Measurements from ENCODE around the gene PPP1R10. TPM values are rescaled to one million over a fixed set of nuclear protein-coding genes. Genes with fewer than 3 reads are reported as not detected.

PPP1R10 gene
- total RNA-seq, 3 donors from 2014 or later = 68.5 to 80.3 (median 79.2) TPM

DNA sequence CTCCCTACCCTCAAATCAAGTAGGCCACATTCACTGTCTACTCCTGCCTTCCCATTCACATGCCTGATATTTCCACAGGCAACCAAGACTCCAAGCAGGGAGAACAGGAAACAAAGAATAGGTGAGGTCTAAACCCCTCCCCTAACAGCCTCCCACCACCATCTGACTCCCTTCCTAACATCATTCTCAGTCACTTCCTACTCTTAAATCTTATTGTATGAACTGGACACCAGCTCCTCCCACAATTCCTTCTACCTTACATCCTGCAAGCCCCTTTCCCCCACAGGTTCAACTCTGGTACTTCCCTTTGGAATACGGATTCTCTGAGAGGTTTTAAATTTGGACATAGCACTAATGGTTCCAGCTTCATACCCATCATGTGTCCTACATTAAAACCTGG, 28.9 kb upstream of the PPP1R10 start:
- TF ChIP-seq, protein P1, sequence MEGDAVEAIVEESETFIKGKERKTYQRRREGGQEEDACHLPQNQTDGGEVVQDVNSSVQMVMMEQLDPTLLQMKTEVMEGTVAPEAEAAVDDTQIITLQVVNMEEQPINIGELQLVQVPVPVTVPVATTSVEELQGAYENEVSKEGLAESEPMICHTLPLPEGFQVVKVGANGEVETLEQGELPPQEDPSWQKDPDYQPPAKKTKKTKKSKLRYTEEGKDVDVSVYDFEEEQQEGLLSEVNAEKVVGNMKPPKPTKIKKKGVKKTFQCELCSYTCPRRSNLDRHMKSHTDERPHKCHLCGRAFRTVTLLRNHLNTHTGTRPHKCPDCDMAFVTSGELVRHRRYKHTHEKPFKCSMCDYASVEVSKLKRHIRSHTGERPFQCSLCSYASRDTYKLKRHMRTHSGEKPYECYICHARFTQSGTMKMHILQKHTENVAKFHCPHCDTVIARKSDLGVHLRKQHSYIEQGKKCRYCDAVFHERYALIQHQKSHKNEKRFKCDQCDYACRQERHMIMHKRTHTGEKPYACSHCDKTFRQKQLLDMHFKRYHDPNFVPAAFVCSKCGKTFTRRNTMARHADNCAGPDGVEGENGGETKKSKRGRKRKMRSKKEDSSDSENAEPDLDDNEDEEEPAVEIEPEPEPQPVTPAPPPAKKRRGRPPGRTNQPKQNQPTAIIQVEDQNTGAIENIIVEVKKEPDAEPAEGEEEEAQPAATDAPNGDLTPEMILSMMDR (IDR thresholded peaks at IDR 0.05) = no peak
- ATAC-seq (no peak), DNase-seq (no peak)
- intact Hi-C loops (cut with DNase I, micrococcal nuclease) = no loop called here
- Histone ChIP-seq H3K4me3 (no peak overlapping the region), H3K36me3 (ENCODE audit: low read depth) (no peaks in the 10 kb centered on the region), H3K4me1 (ENCODE audit: low read depth) (peaks cover 13% of the 10 kb centered on the region), H3K9me3 (no peaks in the 10 kb centered on the region)

DNA sequence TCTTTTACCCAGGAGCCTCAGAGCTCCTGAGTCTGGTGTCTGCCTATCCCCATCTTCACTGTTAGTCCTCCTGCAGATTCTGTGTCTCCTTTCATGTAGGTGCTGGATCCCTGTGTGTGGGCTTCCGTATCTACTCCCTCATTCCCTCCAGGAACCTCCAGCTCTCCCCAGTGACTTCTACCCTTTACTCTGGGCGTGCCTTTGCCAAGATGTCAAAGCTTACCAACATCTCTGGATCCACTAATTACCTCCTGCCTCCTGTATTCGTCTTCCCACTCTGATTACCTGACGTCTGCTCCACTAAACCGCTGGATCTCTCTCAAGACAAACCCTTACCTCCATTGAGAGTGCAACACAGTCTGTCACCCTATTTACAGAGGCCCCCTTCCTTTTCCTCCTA, 27.7 kb upstream of the PPP1R10 start:
- H3K9me3 ChIP-seq = no peaks in the 10 kb centered on the region
- no peak for ATAC-seq
- intact Hi-C loops (cut with DNase I, micrococcal nuclease) = no loop called here
- peaks cover 13% of the 10 kb centered on the region for H3K4me1 ChIP-seq (ENCODE audit: low read depth)
- DNase-seq = no peak
- H3K36me3 ChIP-seq (ENCODE audit: low read depth) = no peaks in the 10 kb centered on the region
- TF ChIP-seq, protein P1 (IDR thresholded peaks at IDR 0.05) = no peak
- H3K4me3 ChIP-seq = no peak overlapping the region

DNA sequence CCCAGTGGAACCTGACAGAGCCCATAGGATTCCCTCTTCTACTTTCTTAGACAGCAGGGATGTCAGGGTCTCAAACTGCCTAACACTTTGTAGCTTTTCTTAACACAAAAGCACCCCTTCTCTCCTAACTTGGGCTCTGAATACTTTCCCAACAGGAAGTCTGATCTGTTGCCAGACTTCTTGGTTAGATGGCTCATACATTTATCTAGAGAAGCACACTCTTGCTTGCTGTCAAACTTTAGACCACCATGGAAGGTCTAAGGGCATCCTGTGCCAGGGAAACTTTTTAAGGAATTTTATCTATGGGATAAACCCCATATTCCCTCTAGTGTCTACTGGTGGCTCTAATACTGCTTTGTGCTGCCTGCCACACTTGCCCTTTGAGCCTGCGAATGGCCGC, 26.6 kb upstream of the PPP1R10 start:
- H3K4me1 ChIP-seq (ENCODE audit: low read depth) = peaks cover 17% of the 10 kb centered on the region
- intact Hi-C loops (cut with DNase I, micrococcal nuclease) = no loop called here
- ATAC-seq = no peak
- H3K36me3 ChIP-seq (ENCODE audit: low read depth) = no peaks in the 10 kb centered on the region
- no peaks in the 10 kb centered on the region for H3K9me3 ChIP-seq
- TF ChIP-seq, protein P1 (IDR thresholded peaks at IDR 0.05) = no peak
- no peak overlapping the region for H3K4me3 ChIP-seq
- no peak for DNase-seq

DNA sequence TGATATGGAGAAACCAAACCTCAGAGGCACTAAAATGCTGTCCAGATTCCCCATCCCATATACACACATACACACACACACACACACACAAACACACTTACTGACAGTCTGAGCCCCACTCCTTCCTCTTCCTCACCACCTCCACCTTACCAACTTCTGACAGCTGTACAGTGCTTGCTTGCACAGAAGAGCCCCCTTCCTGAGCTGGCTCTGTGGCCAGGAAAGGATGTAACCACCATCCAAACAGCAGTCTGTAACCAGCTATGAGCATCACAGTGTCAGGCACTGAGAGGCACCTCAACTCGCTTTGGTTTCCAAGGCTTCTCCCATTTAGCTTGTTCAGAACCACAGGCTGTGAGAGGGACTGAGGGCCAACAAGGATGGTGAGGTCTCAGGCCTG, 24.0 kb upstream of the PPP1R10 start:
- intact Hi-C loops (cut with DNase I, micrococcal nuclease) = no loop called here
- DNase-seq = no peak
- no peak for ATAC-seq
- Histone ChIP-seq H3K9me3 (no peaks in the 10 kb centered on the region), H3K36me3 (ENCODE audit: low read depth) (no peaks in the 10 kb centered on the region), H3K4me3 (no peak overlapping the region), H3K4me1 (ENCODE audit: low read depth) (peaks cover 9% of the 10 kb centered on the region)
- TF ChIP-seq, protein P1 (IDR thresholded peaks at IDR 0.05) = no peak

DNA sequence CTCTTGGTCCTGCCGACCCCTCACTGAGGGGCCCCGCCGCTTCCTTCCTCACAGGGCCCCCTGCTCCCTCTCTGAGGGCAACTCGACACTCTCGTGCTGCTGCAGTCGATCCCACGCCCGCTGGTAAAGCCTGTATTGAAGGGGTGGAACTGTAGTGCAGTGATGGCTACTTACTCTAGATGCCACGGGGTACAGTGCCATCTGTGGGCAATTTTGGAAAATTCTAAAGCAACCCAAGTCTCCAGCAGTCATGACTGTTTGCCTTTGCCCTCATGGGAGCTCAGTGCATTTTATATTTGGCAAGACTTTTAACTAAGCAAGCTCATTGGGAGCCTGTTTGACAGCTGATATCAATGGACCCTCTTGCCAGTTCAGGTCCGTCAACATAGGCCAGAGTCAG, 23.4 kb upstream of the PPP1R10 start:
- ATAC-seq = peak; percentile 13
- no peaks in the 10 kb centered on the region for H3K9me3 ChIP-seq
- H3K4me3 ChIP-seq = no peak overlapping the region
- TF ChIP-seq, protein P1 (IDR thresholded peaks at IDR 0.05) = no peak
- H3K4me1 ChIP-seq (ENCODE audit: low read depth) = peaks cover 7% of the 10 kb centered on the region
- H3K36me3 ChIP-seq (ENCODE audit: low read depth) = no peaks in the 10 kb centered on the region
- no peak for DNase-seq
- intact Hi-C loops (cut with DNase I, micrococcal nuclease) = no loop called here

DNA sequence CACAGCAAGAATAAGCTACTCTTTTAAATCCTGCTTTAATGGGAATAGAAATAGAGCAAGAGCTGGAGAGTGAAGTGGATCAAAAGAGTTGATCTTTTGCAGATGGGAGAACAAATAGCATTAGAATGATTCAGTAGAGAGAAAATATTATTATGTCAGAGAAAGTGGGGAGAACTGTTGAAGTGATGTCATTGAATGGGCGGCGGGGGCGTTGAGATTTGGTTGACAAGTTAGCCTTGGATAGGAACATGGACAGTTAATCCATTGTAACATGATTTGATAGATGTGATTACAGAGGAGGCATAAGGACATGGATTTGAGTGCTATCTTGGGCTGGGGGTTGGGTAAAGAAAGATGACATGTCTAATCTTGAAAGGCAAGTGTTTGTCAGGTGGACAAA, 18.8 kb upstream of the PPP1R10 start:
- no peak for DNase-seq
- Histone ChIP-seq H3K36me3 (ENCODE audit: low read depth) (no peaks in the 10 kb centered on the region), H3K9me3 (no peaks in the 10 kb centered on the region), H3K4me3 (no peak overlapping the region), H3K4me1 (ENCODE audit: low read depth) (peaks cover 3% of the 10 kb centered on the region)
- no peak for ATAC-seq
- intact Hi-C loops (cut with DNase I, micrococcal nuclease) = no loop called here
- TF ChIP-seq, protein P1 (IDR thresholded peaks at IDR 0.05) = no peak
